Loucy (cell line): ENCODE data around the gene B9D2.
A peak's percentile ranks its signal among the peaks of the same experiment; 100 is the strongest.

Experiments
- H2AFZ ChIP-seq: fragments of 200-600 bp; sonication (generic); 2 replicates; pipeline ENCODE4 v1.6.0; 2016; ENCODE audit warnings: antibody characterized with exemption, mild to moderate bottlenecking, low read length, moderate library complexity
- H3F3A ChIP-seq: fragments of 200-600 bp; 2 replicates; pipeline ENCODE4 v1.6.0; 2016; ENCODE audit warnings: antibody characterized with exemption, low read depth, mild to moderate bottlenecking
- H3K27me3 ChIP-seq: fragments of 200-600 bp; sonication (generic); 2 replicates; pipeline ENCODE4 v1.6.1; 2014; ENCODE audit warnings: low read length, mild to moderate bottlenecking; ENCODE audit not compliant: insufficient read depth, poor library complexity, severe bottlenecking
- H3K36me3 ChIP-seq: fragments of 200-600 bp; sonication (generic); 2 replicates; pipeline ENCODE4 v1.6.1; 2016; ENCODE audit warnings: low read length; ENCODE audit not compliant: insufficient read depth
- H3K4me1 ChIP-seq: fragments of 200-600 bp; sonication (generic); 2 replicates; pipeline ENCODE4 v1.5.1; 2014; ENCODE audit warnings: low read length, mild to moderate bottlenecking; ENCODE audit not compliant: insufficient read depth, poor library complexity, severe bottlenecking
- H3K4me2 ChIP-seq: fragments of 200-600 bp; sonication (generic); 2 replicates; pipeline ENCODE4 v1.6.0; 2014; ENCODE audit warnings: antibody characterized with exemption, low read length, low read depth, mild to moderate bottlenecking; ENCODE audit not compliant: poor library complexity, severe bottlenecking
- H3K4me3 ChIP-seq: fragments of 200-600 bp; sonication (generic); 2 replicates; pipeline ENCODE4 v1.5.1; 2014; ENCODE audit warnings: low read length, mild to moderate bottlenecking, mixed read lengths; ENCODE audit not compliant: poor library complexity, severe bottlenecking
- H3K79me2 ChIP-seq: fragments of 200-600 bp; sonication (generic); 2 replicates; pipeline ENCODE4 v1.6.1; 2014; ENCODE audit warnings: low read length; ENCODE audit not compliant: insufficient read depth
- H3K9ac ChIP-seq: fragments of 200-600 bp; sonication (generic); 2 replicates; pipeline ENCODE4 v1.6.0; 2014; ENCODE audit warnings: mild to moderate bottlenecking, low read depth, low read length, moderate library complexity; ENCODE audit not compliant: poor library complexity, severe bottlenecking
- H3K9me2 ChIP-seq: fragments of 200-600 bp; sonication (generic); replicated peaks from 2 replicates; pipeline ENCODE4 v1.6.1; 2016; ENCODE audit warnings: low read depth, low read length, mixed read lengths
- H3K9me3 ChIP-seq: fragments of 200-600 bp; sonication (generic); 2 replicates; pipeline ENCODE4 v1.6.1; 2014; ENCODE audit warnings: mild to moderate bottlenecking, antibody characterized with exemption, low read length, low read depth; ENCODE audit not compliant: insufficient read depth
- H4K20me1 ChIP-seq: fragments of 200-600 bp; sonication (generic); 2 replicates; pipeline ENCODE4 v1.6.0; 2014; ENCODE audit warnings: antibody characterized with exemption, low read length, mild to moderate bottlenecking; ENCODE audit not compliant: insufficient read depth, poor library complexity, severe bottlenecking
- EZH2phosphoT487 ChIP-seq: fragments of 200-600 bp; IDR thresholded peaks from 2 replicates; pipeline ENCODE4 v1.6.1; 2018; ENCODE audit warnings: antibody characterized with exemption, mild to moderate bottlenecking, moderate library complexity, borderline replicate concordance
- TF ChIP-seq, protein P1 (sequence below): fragments of 200-600 bp; sonication (generic); conservative IDR thresholded peaks from 2 replicates; pipeline ENCODE4 v1.5.1; 2014; ENCODE audit warnings: mild to moderate bottlenecking, antibody characterized with exemption, low read length

Gene B9D2

DNA sequence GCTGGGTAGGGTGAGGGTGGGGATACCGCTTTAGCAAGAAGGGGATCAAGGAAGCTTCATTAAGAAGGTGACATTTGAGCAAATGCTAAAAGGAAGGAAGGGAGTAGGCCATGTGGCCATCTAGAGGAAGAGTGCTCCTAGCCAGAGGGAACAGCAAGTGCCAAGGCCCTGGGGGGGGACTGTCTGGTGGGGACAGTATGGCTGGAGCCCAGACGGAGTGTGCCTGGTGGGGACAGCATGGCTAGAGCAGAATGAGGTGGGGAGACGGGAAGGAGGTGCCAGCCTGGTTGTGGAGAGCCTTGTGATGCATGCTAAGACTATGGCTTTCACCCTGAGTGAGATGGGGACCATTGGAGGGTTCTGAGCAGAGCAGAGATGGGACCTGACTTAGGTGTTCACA, 8.1 kb downstream of the B9D2 start:
- no peaks in the 10 kb centered on the region for H3K36me3 ChIP-seq
- H3K9ac ChIP-seq: peak overlapping the region; percentile 35
- H3K4me2 ChIP-seq: no peak overlapping the region
- H3K79me2 ChIP-seq: peaks cover 37% of the 10 kb centered on the region
- no peak overlapping the region for H3K4me3 ChIP-seq
- peaks cover 16% of the 10 kb centered on the region for H4K20me1 ChIP-seq
- no peaks in the 10 kb centered on the region; the same call in 1 of the 2 replicates for H3F3A ChIP-seq
- no peaks in the 10 kb centered on the region for H3K9me2 ChIP-seq
- no peak overlapping the region for H2AFZ ChIP-seq
- H3K9me3 ChIP-seq: no peaks in the 10 kb centered on the region
- H3K27me3 ChIP-seq: no peaks in the 10 kb centered on the region
- H3K4me1 ChIP-seq: peaks cover 32% of the 10 kb centered on the region
- no peak for TF ChIP-seq EZH2phosphoT487
- TF ChIP-seq, protein P1, sequence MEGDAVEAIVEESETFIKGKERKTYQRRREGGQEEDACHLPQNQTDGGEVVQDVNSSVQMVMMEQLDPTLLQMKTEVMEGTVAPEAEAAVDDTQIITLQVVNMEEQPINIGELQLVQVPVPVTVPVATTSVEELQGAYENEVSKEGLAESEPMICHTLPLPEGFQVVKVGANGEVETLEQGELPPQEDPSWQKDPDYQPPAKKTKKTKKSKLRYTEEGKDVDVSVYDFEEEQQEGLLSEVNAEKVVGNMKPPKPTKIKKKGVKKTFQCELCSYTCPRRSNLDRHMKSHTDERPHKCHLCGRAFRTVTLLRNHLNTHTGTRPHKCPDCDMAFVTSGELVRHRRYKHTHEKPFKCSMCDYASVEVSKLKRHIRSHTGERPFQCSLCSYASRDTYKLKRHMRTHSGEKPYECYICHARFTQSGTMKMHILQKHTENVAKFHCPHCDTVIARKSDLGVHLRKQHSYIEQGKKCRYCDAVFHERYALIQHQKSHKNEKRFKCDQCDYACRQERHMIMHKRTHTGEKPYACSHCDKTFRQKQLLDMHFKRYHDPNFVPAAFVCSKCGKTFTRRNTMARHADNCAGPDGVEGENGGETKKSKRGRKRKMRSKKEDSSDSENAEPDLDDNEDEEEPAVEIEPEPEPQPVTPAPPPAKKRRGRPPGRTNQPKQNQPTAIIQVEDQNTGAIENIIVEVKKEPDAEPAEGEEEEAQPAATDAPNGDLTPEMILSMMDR: no peak

DNA sequence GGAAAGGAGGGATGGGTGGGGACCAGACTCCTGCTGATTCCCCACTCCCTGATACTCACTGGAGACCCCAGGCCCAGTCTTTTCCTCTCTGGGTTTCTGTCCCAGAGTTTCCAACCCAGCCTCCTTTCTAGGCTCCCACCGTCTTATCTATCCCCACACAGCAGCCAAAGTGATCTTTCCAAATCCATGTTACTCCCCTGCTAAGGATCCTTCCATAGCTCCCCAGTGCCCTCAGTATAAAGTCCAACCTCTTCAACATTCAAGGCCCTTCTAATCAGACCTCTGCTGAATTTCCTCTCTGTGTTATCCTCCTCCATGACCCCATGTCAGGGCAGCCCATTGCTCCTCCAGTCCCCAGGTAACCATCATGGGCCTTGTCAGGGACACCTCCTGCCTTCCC, 8.9 kb downstream of the B9D2 start:
- Histone ChIP-seq H3K79me2 (peaks cover 45% of the 10 kb centered on the region), H4K20me1 (peaks cover 22% of the 10 kb centered on the region), H3K36me3 (no peaks in the 10 kb centered on the region), H3K27me3 (no peaks in the 10 kb centered on the region), H3F3A (no peaks in the 10 kb centered on the region; the same call in 1 of the 2 replicates), H2AFZ (no peak overlapping the region), H3K4me2 (peak overlapping the region; percentile 100), H3K4me3 (no peak overlapping the region), H3K4me1 (peaks cover 37% of the 10 kb centered on the region), H3K9me2 (no peaks in the 10 kb centered on the region), H3K9ac (peak overlapping the region; percentile 92), H3K9me3 (no peaks in the 10 kb centered on the region)
- TF ChIP-seq EZH2phosphoT487: no peak

DNA sequence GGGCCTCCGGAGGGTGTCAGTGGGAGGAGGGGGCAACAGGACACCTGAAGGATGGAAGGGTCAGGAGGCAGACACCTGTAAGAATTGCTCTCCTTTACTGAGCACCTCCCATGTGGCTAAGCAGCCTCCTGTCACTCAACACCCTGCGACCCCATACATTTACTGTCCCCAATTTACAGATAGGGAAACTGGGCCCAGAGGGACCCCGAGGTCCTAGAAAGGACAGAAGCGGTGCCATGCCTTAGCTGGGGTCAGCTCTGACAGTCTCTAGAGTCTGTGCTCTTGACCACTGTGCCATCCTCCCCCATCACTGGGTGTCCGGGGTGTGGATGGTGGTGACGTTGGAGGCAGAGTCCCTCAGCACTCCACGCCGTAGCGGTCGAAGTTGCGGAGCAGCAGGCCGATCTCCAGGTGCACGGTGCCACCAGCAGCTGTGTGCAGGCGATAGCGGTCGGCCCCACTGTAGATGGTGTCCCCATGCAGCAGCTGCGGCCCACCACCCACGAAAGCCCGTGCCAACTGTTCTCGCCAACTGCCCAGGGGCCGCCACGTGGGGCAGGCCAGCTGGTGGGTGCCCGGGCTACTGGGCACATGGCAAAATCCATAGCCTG, 9.5 kb downstream of the B9D2 start:
- TF ChIP-seq EZH2phosphoT487: no peak
- TF ChIP-seq, protein P1: no peak
- Histone ChIP-seq H3K4me3 (peak overlapping the region; percentile 92), H3K27me3 (no peaks in the 10 kb centered on the region), H3F3A (no peaks in the 10 kb centered on the region; the same call in 1 of the 2 replicates), H3K4me2 (peak overlapping the region; percentile 100), H3K9me3 (no peaks in the 10 kb centered on the region), H3K36me3 (no peaks in the 10 kb centered on the region), H3K4me1 (peaks cover 43% of the 10 kb centered on the region), H3K9me2 (no peaks in the 10 kb centered on the region), H4K20me1 (peaks cover 28% of the 10 kb centered on the region), H3K9ac (peak overlapping the region; percentile 92), H3K79me2 (peaks cover 50% of the 10 kb centered on the region), H2AFZ (no peak overlapping the region)
